T-helper 2 cell treated with Interferon-gamma antibody and Interleukin-4, amounts not matched to agents 5 μg/mL and 100 μg/mL, for 36 hours (primary cell): ENCODE results near the gene MSI2.
"Not testable (repeated sequence)": the region's sequence is repeated elsewhere in the genome, so short reads cannot be mapped to it uniquely, and the experiment has no call there.

Source experiments
- DNase-seq: peaks from one replicate; pipeline ENCODE4 v3.0.0; 2021; ENCODE audit warnings: low spot score
- H3K27ac Mint-ChIP-seq: one replicate; pipeline ENCODE4 v1.8.0; 2021; ENCODE audit warnings: mild to moderate bottlenecking, mixed read lengths
- H3K27me3 Mint-ChIP-seq: one replicate; pipeline ENCODE4 v1.8.0; 2021; ENCODE audit warnings: low read depth, mixed read lengths
- H3K36me3 Mint-ChIP-seq: one replicate; pipeline ENCODE4 v1.8.0; 2021; ENCODE audit warnings: low read depth, mixed read lengths
- H3K4me1 Mint-ChIP-seq: one replicate; pipeline ENCODE4 v1.8.0; 2021; ENCODE audit warnings: low read depth, mixed read lengths
- H3K4me3 Mint-ChIP-seq: one replicate; pipeline ENCODE4 v1.8.0; 2022; ENCODE audit warnings: mild to moderate bottlenecking, moderate library complexity, mixed read lengths
- H3K9me3 Mint-ChIP-seq: one replicate; pipeline ENCODE4 v1.8.0; 2021; ENCODE audit warnings: mixed read lengths

Gene MSI2

DNA sequence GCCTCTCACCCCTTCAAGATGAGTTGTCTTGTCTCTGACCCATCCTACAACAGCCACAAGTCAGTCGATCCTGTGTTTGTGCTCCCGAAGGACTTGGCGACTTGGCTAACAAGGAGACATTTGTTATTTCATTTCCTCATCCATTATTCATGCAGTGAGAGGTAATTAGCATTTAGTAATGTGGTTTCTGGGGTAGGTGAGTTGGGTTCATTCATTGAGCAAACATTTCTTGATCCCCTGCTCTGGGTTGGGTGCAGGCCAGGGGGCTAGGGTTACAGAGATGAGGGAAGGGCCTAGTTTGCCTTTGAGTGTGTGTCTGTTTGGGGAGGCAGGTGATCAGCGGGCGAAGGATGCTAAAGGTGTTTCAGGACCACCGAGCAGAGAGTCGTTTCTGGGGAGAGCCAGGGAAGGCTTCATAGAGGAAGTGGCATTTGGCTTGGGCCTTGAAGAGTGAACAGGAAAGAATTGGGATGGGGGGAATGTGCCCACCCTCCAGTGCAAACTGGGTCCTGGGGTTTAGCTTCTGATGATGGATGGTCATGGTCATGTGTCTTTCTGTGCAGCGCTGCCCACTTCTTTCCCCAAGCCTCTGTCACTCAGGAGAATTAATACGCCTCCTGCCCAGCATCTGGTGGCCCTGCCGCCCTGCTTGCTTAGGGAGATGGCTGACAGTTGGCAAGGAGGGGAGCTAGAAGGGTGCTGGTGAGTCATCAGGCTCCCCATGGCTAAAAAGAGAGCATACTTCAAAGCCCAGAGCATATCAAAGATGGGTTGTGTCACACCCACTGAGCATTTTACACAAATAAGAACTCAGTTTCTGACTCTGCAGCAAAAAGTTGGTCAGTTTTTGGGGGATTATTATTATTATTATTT lies 38.5 kb downstream of the MSI2 start:
- Mint-ChIP-seq H3K4me3 (peak overlapping the region; percentile 59), H3K27ac (peak overlapping the region; percentile 68), H3K27me3 (no peaks in the 10 kb centered on the region), H3K9me3 (peaks cover 21% of the 10 kb centered on the region), H3K36me3 (peaks cover 66% of the 10 kb centered on the region), H3K4me1 (peaks cover 27% of the 10 kb centered on the region)
- DNase-seq, result peak; percentile 19

DNA sequence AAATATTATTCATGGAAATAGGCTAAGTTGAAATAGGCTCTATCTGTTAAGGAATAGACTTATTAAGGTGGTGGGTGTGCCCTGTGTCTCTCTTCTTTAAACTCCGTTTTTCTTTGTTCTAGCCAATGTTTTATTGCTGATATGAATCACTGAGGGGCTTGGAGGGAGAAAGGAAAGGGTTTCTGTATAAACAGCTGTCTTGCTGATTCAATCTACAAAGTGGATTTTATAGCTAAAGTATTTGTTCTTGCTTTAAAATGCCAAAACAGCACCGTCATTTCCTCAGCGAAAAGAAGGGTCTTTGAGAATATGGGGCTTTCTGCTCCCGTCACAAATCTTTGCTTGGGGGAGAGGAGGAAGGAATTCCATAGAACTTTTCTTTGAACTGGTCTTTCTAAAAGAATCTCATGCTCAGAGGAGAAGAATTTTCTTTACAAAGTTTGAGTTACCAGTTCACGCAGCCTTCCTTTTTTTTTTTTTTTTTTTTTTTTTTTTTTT lies 39.3 kb downstream of the MSI2 start:
- Mint-ChIP-seq H3K36me3 (peaks cover 73% of the 10 kb centered on the region), H3K4me3 (no peak overlapping the region), H3K9me3 (peaks cover 26% of the 10 kb centered on the region), H3K27me3 (no peaks in the 10 kb centered on the region), H3K4me1 (peaks cover 27% of the 10 kb centered on the region), H3K27ac (peak overlapping the region; percentile 34)
- DNase-seq, result no peak

DNA sequence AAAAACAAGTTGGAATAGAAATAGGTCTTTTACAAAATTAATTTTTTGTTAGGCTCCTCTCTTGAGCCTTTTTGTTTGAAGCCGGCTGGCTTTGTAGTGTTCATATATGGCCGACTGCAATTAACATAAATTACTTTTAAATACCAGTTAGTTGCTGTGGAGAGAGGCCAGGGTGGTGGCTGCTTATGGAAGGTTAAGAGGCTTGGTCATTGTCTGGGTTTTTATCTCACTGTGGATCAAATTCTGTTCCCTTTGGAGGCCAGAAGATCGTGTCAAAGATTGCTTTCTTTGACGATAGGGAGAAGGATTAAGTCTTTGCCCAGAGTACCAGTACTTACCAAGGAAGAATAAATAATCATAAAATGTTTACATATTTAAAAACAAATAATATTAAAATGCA lies 39.9 kb downstream of the MSI2 start:
- DNase-seq, result no peak
- Mint-ChIP-seq H3K4me3 (no peak overlapping the region), H3K36me3 (peaks cover 76% of the 10 kb centered on the region), H3K9me3 (peaks cover 29% of the 10 kb centered on the region), H3K27ac (no peak overlapping the region), H3K27me3 (no peaks in the 10 kb centered on the region), H3K4me1 (peaks cover 27% of the 10 kb centered on the region)

DNA sequence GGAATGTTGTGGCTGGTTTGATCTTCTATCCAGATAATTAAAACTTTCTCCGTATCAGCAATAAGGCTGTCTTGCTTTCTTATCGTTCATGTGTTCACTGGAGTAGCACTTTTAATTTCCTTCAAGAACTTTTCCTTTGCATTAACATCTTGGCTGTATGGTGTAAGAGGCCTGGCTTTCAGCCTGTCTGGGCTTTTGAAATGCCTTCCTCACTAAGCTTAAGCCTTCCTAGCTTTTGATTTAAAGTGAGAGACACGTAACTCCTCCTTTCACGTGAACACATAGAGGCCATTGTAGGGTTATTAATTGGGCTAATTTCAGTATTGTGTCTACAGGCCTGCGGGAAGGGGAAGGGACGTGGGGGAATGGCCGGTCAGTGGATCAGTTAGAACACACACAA lies 42.9 kb downstream of the MSI2 start:
- Mint-ChIP-seq H3K27ac (no peak overlapping the region), H3K4me3 (no peak overlapping the region), H3K9me3 (peaks cover 29% of the 10 kb centered on the region), H3K4me1 (peaks cover 34% of the 10 kb centered on the region), H3K36me3 (peaks cover 78% of the 10 kb centered on the region), H3K27me3 (no peaks in the 10 kb centered on the region)
- no peak for DNase-seq

DNA sequence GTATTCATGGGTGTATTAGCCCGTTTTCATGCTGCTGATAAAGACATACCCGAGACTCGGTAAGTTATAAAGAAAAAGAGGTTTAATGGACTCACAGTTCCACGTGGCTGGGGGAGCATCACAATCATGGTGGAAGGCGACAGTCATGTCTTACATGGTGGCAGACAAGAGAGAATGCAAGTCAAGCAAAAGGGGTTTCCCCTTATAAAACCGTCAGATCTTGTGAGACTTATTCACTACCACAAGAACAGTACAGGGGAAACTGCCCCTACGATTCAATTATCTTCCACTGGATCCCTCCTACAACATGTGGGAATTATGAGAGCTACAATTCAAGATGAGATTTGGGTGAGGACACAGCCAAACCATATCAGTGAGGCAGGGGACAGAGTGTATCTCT lies 44.3 kb downstream of the MSI2 start:
- DNase-seq, H3K27me3 Mint-ChIP-seq, H3K27ac Mint-ChIP-seq, H3K4me3 Mint-ChIP-seq: not testable (repeated sequence)
- peaks cover 22% of the 10 kb centered on the region for H3K4me1 Mint-ChIP-seq
- peaks cover 65% of the 10 kb centered on the region for H3K36me3 Mint-ChIP-seq
- peaks cover 29% of the 10 kb centered on the region for H3K9me3 Mint-ChIP-seq

DNA sequence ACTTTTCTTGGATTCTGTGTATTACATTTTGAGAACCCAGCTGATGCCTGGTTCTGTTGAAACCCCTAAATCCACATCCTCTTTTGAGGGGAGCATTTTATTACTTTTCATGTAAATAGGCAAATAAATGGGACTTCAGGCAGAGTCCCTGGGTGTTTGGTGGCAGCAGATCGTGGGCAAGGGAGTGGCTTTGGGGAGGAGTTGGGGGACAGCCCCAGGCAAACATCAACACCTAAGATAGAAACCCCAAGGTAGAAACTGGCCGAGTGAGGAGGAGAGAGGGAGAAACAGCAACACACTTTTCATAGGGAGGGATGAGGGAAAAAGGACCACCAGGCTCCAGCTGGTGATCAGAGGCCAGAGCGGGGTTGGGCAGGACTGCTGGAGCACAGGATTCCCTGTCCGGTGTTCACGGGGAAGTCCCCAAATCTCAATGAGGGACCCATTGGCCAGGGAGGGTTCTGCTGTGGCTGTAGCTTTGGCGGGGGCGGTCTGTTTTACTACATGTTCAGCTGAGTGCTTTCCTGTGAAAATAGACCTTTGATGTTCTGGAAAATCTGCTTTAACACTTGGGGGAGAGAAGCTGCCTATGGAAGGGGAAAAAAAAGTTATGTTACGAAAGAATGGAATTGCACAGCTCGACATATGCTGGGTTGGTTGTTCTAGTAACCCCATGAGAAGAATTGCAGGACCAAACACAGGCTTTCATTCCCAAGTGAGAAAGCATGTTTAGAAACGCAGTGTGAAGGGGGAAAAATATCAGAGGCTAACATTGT lies 46.6 kb downstream of the MSI2 start:
- Mint-ChIP-seq H3K9me3 (peaks cover 23% of the 10 kb centered on the region), H3K4me3 (no peak overlapping the region), H3K4me1 (peaks cover 15% of the 10 kb centered on the region), H3K27me3 (no peaks in the 10 kb centered on the region), H3K27ac (no peak overlapping the region), H3K36me3 (peaks cover 50% of the 10 kb centered on the region)
- DNase-seq, result no peak

DNA sequence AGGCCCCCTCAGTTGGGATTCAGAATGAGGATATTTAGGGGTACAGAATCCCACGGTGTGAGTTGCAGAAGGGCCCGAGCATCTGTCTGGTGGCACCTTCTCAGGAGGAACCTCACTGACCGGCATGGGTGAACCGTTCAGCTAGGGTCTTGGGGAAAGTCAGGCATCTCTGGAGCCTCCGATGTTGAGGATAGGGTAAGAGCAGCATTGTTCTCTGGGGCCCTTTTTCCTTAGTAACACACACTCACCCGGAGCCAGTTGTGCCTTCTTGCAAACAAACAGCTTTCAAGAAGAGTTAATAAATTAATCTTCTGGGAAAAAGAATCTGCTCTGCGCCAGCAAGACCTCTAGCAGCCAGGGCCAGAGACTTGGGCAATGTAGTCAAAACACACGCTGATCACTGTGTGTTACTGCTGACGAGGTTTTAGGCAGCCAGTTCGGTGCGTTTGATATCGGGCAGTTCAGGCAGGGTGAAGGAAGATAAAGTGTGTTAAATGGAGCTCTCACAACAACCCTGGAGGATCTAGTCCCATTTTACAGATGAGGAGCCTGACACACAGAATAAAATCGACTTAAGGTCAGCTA lies 48.9 kb downstream of the MSI2 start:
- H3K4me1 Mint-ChIP-seq, result peaks cover 19% of the 10 kb centered on the region
- no peak overlapping the region for H3K4me3 Mint-ChIP-seq
- no peaks in the 10 kb centered on the region for H3K27me3 Mint-ChIP-seq
- H3K27ac Mint-ChIP-seq, result no peak overlapping the region
- peaks cover 6% of the 10 kb centered on the region for H3K9me3 Mint-ChIP-seq
- DNase-seq, result no peak
- peaks cover 35% of the 10 kb centered on the region for H3K36me3 Mint-ChIP-seq

DNA sequence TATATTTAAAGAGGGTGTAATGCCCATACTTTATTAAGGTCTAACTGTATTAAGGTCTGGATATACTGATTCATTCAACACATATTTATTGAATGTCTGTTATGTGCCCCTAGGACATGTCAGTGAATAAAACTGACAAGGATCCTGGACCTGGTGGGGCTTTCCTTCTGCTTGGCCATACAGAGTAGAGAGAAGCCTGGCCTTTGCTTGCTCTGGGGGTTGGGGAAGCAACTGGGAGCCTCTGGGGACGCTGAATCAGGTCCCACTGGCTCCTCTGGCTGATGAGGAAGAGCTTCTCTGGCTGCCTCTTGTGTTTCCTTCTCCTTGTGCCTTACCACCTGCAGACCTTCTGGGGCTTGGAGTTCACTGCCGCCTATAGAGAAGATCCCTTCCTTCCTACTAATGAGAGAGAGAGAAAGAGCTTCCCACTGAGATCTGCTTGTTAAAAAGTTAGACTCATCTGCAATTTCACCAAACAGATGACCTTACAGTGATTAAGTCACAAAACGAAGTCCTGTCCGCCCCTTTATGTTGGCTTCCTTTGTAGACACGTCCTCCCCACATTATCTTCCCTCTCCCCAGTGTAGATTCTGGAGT lies 49.7 kb downstream of the MSI2 start:
- peaks cover 31% of the 10 kb centered on the region for H3K36me3 Mint-ChIP-seq
- H3K4me1 Mint-ChIP-seq, result peaks cover 19% of the 10 kb centered on the region
- H3K9me3 Mint-ChIP-seq, result no peaks in the 10 kb centered on the region
- no peaks in the 10 kb centered on the region for H3K27me3 Mint-ChIP-seq
- no peak overlapping the region for H3K4me3 Mint-ChIP-seq
- no peak for DNase-seq
- no peak overlapping the region for H3K27ac Mint-ChIP-seq

DNA sequence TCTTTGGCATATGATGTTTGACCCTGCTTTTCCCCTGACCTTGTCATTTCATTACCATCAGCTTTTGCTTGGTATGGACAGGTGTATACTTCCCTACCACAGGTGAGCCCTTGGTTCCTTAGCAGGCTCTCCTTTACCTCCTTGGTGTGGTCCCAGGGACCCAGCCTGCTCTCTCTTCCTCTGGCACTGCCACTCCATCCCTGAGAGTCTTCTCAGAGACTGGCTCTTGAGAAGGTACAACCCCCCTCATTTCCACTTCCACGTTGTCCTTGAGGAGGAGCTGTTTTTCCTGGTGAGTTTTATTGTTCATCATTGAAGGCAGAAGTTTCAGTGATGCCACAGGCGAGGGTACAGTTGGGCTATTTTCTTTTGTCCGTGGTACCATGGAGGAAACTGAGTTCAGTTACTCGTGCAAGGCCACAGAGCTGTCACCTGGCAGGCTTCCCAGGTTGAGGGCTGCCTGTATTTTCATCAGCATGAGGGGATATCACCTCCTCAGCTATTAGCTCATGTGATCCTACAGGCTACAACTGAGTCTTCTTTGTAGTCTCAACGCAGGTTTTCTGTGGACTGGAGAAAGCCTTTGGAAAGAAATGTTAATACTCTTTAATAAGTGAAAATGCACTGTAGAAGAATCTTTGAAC lies 52.3 kb downstream of the MSI2 start:
- Mint-ChIP-seq H3K27ac (no peak overlapping the region), H3K4me1 (peaks cover 12% of the 10 kb centered on the region), H3K36me3 (peaks cover 17% of the 10 kb centered on the region), H3K9me3 (no peaks in the 10 kb centered on the region), H3K27me3 (no peaks in the 10 kb centered on the region), H3K4me3 (no peak overlapping the region)
- DNase-seq, result no peak

DNA sequence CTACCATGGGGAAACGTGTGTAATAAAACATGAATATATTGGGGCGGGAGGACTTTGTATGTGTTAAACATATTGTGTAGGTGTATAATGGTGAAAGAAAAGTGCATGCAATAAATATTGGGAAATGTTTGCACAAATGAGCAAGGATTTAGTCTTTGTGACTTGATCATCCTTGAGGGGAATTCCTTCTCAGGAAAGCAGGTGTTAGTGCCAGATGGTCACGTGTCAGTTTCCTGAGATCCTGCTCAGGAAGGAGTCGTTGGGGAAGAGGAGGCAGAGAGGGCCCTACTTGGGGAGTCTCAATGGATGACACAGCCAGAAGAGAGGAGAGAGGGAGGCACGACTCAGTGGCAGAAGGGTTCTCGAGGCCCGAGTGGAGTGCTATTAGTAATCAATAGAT lies 53.2 kb downstream of the MSI2 start:
- H3K27ac Mint-ChIP-seq, result no peak overlapping the region
- DNase-seq, result no peak
- H3K36me3 Mint-ChIP-seq, result peaks cover 18% of the 10 kb centered on the region
- H3K27me3 Mint-ChIP-seq, result no peaks in the 10 kb centered on the region
- peaks cover 10% of the 10 kb centered on the region for H3K4me1 Mint-ChIP-seq
- no peaks in the 10 kb centered on the region for H3K9me3 Mint-ChIP-seq
- no peak overlapping the region for H3K4me3 Mint-ChIP-seq

DNA sequence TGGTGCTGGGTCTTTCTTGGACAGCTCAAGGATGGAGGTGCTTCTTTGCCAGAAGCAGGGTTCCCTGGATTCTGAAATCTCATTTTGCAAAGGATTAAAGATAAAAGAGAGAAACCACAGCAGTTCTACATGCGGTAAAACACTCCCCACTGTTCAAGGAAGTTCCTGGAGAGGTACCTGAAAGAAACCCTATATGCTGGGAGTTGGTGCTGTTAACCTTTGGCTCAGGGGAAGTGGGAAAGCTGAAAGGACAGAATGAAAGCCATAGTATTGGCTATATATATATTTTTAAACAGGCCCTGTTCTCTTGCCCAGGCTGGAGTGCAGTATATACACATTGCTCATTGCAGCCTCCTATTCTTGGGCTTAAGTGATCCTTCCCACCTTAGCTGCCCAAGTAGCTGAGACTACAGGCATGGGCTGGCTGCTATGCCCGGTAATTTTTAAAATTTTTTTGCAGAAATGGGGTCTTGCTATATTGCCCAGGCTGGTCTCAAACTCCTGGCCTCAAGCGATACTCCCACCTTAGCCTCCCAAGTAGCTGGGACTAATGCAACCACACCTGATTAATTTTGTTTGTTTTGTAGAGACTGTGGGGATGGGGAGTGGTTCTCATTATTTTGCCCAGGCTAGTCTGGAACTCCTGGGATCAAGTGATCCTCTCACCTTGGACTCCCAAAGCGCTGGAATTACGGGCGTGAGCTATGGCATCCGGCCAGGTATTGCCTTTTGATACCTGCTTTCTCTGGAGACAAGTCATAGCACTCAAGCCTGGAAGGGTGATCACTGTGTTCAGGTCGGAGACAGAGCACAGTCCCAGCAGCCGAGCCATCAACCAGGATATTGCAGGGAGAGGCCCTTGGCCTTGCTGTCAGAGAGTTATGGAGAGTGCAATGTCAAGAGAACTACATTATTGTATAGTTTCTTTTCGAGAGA lies 55.2 kb downstream of the MSI2 start:
- Mint-ChIP-seq H3K9me3 (no peaks in the 10 kb centered on the region), H3K27ac (no peak overlapping the region), H3K4me1 (peaks cover 8% of the 10 kb centered on the region), H3K27me3 (no peaks in the 10 kb centered on the region), H3K4me3 (no peak overlapping the region), H3K36me3 (peaks cover 18% of the 10 kb centered on the region)
- no peak for DNase-seq

DNA sequence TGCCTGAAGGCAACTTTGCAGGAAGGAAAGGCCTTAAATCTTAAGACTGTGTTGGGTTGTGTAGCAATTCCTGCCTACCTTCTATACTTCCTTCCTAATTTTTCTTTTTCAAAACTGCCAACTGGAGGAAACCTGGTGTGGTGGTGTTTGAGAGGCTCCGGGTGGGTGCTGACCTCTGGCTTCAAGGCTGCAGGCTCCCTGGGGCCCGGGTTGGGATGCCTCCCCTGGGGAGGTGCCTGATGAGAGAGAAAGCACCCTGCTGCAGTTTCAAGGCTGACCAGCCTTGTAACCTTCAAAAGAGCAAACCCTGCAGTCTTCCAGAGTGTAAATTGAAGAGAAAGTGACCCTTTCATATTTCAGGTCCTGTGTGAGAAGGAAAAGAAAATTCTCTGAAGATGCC lies 55.9 kb downstream of the MSI2 start:
- Mint-ChIP-seq H3K4me3 (no peak overlapping the region), H3K27me3 (no peaks in the 10 kb centered on the region), H3K27ac (no peak overlapping the region), H3K9me3 (no peaks in the 10 kb centered on the region), H3K36me3 (peaks cover 16% of the 10 kb centered on the region), H3K4me1 (peaks cover 8% of the 10 kb centered on the region)
- DNase-seq, result no peak
